ENCODE data around the gene TTC8.

TTC8 gene

GRCh38 chr14:88914956-88915355, 90.5 kb downstream of the TTC8 start:
- Mint-ChIP-seq H3K4me1 (ENCODE audit: low read depth) (no peaks in the 10 kb centered on the region), H3K36me3 (no peaks in the 10 kb centered on the region), H3K27ac (no peak overlapping the region), H3K4me3 (no peak overlapping the region), H3K9me3 (ENCODE audit: low read depth) (no peaks in the 10 kb centered on the region), H3K27me3 (peaks cover 11% of the 10 kb centered on the region)

- H3K36me3 Mint-ChIP-seq: no peaks in the 10 kb centered on the region
- peaks cover under 1% of the 10 kb centered on the region for H3K9me3 Mint-ChIP-seq (ENCODE audit: low read depth)
- no peaks in the 10 kb centered on the region for H3K4me1 Mint-ChIP-seq (ENCODE audit: low read depth)
- H3K27ac Mint-ChIP-seq: no peak overlapping the region
- peaks cover 24% of the 10 kb centered on the region for H3K27me3 Mint-ChIP-seq
- no peak overlapping the region for H3K4me3 Mint-ChIP-seq
Observed at GRCh38 chr14:88919502-88919901, 95.1 kb downstream of the TTC8 start.

All from activated naive CD8-positive, alpha-beta T cell (primary cell).